HG02943 (cell line): ENCODE results near the gene CMIP.
"Not testable (repeated sequence)": the region's sequence is repeated elsewhere in the genome, so short reads cannot be mapped to it uniquely, and the experiment has no call there.

Experiments used
- ATAC-seq: cut with Tn5 transposase; IDR thresholded peaks from one replicate; pipeline ENCODE4 v1.9.1; 2021; ENCODE audit warnings: mild to moderate bottlenecking, low read depth, moderate library complexity; ENCODE audit not compliant: unreplicated experiment

The CMIP gene

DNA sequence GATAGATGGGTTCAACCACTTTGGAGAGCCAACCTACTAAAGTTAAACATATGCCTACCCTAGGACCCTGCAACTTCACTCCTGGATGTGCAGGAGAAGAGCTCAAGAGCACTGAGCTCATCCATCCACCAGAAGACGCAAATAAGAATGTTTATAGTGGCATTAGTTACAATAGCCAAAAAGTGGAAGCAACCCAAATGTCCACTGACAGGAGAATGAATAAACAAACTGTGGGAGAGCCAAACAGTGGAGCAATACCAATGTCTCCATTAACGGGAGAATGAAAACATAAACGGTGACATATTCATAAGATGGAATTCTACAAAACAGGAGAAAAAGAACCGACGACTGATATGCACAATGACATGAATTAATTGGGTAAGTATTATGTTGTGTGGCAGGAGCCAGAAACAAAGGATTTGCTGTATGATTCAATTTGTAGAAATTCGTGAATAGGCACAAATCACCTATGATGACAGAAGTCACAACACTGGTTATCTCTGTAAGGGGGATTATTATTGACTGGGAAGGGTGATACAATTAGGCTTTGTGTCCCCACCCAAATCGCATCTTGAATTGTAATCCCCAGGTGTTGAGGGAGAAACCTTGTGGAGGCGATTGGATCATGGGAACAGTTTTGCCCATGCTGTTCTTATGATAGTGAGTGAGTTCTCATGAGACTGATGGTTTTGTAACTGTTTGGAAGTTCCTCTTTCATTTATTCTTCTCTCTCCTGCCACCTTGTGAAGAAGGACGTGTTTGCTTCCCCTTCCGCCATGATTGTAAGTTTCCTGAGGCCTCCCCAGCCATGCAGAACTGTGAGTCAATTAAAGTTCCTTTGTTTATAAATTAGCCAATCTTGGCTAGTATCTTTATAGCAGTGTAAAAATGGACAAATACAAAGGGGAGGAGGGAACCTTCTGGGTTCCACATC is 276.6 kb downstream of the CMIP start:
- no peak for ATAC-seq

DNA sequence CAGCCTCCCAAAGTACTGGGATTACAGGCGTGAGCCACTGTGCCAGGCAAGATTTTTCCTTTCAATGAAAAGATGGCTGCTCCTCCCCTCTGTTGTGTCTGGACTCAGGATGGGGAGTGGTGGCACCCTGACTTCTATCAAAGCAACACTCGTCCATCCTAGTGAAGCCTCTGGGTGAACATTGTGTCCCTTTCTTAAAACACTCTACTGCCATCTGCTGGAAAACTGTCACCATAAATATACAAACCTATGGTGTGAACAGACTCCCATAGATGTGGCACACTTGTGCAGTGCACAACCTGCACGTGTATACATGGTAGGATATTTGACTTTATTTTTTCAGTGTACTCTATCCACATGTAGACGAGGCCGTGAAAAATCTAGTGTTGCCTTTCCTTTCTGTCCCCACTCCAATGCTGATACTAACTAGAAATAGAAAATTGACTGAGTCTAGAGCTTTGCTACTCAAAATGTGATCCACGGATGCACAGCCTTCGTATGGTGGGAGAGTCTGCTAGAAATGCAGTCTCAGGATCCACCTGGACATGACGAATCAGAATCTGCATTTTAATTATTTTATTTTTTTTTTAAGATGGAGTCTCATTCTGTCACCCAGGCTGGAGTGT is 278.6 kb downstream of the CMIP start:
- ATAC-seq: peak; percentile 65

DNA sequence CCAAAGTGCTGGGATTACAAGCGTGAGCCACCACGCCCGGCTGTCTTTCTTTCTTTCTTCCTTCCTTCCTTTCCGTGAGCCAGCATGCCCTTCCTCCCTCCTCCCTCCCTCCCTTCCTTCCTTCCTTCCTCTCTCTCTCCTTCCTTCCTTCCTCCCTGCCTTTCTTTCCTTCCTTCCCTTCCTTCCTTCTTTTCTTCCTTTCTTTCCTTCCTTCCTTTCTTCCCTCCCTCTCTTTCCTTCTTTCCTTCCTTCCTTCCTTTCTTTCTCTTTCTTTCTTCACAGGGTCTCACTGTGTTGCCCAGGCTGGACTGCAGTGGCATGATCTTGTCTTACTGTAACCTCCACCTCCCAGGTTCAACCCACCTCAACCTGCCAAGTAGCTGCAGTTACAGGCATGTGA is 283.8 kb downstream of the CMIP start:
- ATAC-seq: no peak

DNA sequence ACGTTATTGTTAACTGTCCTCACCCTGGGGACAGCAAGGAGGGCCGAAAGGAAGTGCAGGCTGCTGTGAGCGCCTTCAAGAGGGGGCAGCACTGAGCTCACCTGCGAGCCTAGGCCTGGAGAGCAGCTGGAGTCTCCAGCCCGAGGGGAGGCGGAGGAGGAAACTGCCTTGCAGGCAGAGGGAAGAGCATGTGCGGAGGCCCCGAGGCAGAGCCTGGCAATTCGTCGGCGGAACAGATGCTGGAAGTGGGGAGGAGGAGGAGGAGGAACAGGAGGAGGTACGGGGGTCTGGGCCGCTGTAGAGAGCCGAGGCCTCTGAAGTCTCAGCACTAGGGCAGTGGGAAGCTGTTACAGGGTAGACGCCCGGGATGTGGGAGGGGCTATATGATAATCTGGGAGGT is 284.8 kb downstream of the CMIP start:
- no peak for ATAC-seq

- peak; percentile 63 for ATAC-seq
Observed at GRCh38 chr16:81730090-81731051, 285.8 kb downstream of the CMIP start.

DNA sequence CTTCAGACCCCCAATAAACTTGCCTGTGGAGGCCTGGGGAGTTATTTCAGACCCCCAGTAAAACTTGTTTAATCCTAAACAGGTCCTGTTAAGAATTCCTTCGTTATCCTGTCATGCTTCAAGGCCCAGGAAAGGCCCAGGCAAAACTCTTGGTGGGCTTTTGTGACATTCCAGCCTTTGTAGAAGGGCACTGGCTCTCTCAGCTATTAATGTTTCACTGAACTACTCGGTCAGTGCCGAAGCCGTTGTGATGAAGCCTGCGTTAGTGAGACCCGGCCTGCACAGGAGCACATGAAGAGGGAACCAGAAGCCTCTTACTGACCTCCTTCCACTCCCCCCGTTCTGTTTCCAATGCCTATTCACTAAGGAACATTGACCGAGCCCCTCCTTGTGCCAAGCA is 287.0 kb downstream of the CMIP start:
- no peak for ATAC-seq

- ATAC-seq: no peak
Observed at GRCh38 chr16:81732699-81733098, 288.1 kb downstream of the CMIP start.

GRCh38 chr16:81733295-81733694 is 288.7 kb downstream of the CMIP start:
- no peak for ATAC-seq

DNA sequence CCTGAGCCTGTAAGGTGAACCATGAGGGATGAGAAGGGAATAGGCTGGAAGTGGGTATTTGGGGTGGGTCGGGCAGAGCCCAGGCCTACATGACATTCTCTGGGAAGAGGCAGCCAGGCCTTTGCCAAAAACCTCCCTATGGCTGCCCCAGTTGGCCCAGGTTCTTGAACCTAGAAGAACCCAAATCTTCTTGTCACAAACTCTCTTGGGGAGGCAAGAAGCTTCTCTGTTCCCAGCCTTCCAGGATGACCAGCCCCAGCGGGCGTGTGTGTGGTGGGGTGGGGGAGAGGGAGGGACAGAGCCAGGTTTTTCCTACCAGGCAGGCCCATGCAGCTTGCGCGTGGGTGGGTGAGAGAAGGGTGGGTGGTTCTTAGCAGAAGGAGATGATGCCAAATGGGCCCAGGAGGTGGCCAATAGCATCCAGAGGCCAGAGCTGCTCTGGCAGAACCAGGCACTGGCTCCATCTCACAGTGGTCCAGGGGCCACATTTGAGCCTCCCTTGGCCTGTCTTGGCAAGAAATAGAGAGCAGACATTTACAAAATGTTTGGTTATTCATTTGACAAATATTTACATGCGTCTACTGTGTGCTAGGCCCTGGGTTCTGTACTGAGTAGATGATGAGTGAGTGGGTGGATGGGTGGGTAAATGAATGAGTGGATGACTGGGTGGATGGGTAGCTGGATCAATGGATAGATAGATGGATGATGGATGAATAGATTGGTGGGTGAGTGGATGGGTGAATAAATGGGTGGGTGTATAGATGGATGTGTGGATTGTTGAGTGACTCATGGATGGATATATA is 290.2 kb downstream of the CMIP start:
- no peak for ATAC-seq

- peak; percentile 59 for ATAC-seq
Observed at GRCh38 chr16:81737885-81738536, 293.4 kb downstream of the CMIP start.

- no peak for ATAC-seq
Observed at GRCh38 chr16:81738783-81739496, 294.3 kb downstream of the CMIP start.

- no peak for ATAC-seq
Observed at GRCh38 chr16:81739503-81739902, 294.9 kb downstream of the CMIP start.

- ATAC-seq: peak; percentile 59
Observed at GRCh38 chr16:81740169-81740568, 295.6 kb downstream of the CMIP start.

- ATAC-seq: not testable (repeated sequence)
Observed at GRCh38 chr16:81741430-81741770, 296.8 kb downstream of the CMIP start.

DNA sequence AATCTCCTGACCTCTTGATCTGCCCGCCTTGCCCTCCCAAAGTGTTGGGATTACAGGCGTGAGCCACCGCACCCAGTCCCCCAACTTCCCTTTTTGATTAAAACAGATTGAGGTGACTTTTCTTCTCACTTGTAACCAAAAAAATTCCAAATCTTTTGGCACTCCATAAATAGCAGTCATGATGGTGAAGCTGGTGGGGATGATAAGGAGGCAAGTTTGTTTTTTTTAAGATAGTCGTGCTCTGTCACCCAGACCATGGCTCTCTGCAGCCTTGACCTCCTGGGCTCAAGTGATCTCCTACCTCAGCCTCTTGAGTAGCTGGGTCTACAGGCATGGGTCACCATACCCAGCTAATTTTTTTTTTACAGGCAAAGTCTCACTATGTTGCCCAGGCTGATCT is 299.8 kb downstream of the CMIP start:
- no peak for ATAC-seq

- ATAC-seq: no peak
Observed at GRCh38 chr16:81744911-81745310, 300.3 kb downstream of the CMIP start.

DNA sequence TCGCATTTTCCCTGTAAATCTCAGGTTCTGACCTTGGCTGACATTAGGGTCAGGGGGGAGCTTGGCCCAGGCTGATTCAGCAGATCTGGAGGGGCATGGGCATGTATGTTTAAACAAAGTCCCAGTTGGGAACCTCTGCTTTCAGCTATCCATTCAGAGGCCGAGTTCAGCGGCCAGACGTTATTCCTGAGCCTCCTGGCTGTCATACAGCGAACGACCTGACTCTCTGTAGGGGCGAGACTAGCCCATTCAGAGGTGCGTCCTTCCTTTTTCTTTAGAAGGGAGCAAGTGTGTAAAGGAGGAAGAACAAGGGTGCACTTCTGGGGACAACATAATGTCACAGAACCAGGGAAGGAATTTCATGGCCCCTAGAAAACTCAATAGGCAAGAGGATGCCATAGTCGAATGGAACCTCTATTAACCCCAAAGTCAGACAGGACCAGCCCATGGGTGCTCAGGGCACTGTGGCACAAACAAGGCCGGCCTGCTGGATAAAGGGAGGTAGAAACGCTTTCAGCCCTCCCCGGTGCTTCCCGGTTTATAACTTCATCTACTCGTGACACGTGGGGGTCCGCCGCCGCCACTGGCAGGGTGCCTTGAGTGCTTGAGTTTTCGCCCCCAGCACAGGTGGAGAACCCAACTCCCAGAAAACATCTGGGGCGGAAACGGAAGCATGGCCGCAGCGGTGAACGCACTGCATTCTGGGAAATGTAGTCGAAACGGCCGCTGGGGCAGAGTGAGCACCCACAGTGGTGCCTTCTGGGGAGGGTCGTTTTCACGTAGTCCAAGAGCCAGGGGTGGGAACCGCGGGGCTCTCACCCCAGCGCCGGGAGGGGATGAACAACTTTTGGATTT is 301.3 kb downstream of the CMIP start:
- ATAC-seq: no peak

DNA sequence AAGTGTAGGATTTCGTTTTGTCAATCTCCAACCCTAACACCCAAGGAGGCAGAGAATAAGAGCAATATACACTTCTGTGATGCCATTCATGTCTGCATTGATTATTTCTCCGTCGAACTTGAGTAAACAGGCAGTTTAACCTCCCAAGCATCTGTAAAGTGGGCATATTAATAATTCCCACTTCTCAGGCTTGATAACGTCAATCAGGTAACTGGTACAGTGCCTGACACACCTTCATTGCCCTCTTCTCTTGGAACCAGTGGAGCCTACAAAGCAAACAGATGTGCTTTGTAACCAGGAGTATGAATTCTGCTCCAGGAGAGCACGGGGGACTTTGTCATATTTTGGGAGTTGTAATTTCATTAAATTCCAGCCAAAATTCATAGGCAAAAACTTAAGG is 302.0 kb downstream of the CMIP start:
- no peak for ATAC-seq
